SH-SY5Y (cell line): ENCODE results near the gene HOXA7.

ENCODE experiments used
- GATA2 ChIP-seq: IDR thresholded peaks from 2 replicates; pipeline ENCODE4 v1.6.1; 2011; ENCODE audit warnings: mild to moderate bottlenecking, low read depth, low read length
- GATA3 ChIP-seq: IDR thresholded peaks from 2 replicates; pipeline ENCODE4 v1.6.1; 2011; ENCODE audit warnings: low read depth, mild to moderate bottlenecking, low read length, moderate library complexity

DNA sequence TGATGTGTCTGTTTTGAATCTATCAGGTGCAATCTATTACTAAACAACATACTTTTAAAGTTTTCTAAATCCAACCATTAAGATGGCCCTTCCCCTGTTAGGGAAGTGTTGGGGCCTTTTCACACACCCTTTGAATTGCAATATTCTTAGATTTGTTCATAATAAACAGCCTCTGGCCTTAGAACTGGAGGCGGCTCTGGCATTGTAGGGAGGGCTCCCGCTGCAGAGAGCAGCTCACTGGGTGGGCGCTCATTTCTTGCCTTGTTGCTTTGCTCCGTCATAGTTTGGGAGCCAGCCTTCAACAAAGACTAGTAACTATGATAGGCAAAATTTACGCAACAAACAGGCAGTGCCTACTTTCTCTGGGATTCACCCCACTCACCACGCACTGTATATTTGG, 21.9 kb upstream of the HOXA7 start:
- TF ChIP-seq GATA2 (no peak), GATA3 (no peak)
